ENCODE results near the gene UBE2U.
"Not testable (repeated sequence)": the region's sequence is repeated elsewhere in the genome, so short reads cannot be mapped to it uniquely, and the experiment has no call there.

The UBE2U gene

DNA sequence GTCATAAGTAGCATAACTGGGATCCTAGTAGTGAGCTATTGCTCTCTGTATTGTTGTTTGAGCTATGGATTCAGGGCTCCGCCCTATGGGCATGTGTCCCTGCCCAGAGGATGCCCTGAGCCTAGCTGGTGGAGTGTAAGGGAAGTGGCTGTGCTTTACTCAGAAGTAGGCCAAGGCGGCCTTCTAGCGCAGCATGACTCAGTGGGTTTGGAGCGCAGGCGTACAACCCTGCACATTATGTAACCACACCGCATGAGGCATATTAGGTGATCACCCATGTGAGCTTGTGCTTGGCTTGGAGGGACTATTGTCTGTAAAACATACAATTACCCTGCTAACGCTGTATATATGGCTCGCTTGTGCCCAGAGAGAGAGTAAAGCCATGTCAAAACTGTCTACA, 11.1 kb upstream of the UBE2U start:
- no peak for DNase-seq (ENCODE audit: low spot score)

DNA sequence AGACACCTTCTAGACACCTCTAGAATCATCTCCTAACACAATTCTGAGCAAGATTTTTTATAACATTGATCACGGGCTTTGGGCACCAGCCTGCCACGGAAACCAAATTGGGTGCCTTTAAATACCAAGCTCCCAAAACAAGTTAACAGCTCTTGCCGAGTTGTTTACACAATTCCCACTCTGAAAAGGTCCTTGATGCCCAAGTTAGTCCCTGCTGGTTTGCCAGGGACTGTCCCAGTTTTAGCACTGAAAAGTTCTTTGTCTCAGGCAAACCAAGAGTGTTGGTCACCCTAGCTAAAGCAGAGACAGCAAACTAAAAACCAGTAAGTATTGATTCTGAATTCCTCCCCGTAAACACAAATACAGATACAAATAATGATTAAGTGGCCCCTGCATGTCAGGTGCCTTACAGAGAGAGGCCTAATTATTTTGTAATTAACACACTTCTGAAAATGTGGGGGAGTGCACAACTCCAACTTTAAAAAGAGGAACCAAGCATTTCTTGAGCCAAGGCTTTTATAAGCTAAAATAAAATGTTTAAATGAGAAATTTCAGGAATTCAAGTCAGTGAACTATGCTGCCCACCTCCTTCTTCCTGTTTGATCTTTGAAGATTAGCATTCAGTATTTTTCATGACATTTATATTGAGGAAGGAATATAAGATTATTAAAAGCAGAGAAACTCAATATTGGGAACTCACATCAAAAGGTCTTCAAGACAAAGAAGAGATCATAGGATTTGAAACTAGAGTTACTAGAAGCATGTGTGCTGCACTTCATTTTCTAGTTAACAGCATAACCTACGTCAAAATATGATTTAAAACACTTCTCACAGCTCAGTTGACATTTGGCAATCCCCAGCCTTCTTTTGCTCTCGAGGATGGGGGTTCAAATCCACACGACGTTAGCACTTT, 9.0 kb upstream of the UBE2U start:
- peak; percentile 13 for DNase-seq (ENCODE audit: low spot score)

DNA sequence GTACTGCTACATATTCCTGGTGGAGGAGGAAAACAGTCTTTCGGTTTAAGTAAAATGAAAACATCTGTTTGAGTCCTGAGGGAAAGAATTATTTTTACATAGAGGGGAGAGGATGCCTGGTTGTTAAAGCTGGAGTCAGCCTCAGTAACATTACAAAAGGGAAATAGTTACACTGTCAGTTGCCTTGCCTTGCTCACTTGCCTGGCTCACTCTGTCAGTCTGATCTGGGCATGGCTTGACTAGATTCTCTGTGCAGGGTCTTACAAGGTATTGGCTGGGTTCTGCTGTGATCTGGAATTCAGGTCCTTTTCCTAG, 8.4 kb upstream of the UBE2U start:
- peak; percentile 58 for DNase-seq (ENCODE audit: low spot score)

- no peak for DNase-seq (ENCODE audit: low spot score)
Measured at GRCh38 chr1:64196074-64196870, 7.2 kb upstream of the UBE2U start.

DNA sequence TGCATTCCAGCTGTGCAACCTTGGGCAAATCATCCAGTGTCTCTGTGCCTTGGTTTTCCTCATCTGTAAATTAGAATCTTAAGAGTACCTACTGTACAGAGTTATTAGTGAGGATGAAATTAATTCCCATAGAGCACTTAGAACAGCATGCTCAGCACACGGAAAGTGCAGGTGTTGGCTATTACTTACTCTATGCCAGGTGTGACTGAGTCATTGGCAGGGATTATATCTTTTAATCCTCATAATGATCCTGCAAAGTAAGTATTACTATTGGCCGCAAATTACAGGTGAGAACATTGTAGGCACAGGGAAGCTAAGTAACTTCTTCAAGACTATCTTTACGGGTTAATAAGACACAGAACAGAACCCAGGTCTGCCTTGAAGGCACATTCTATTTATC, 6.3 kb upstream of the UBE2U start:
- DNase-seq (ENCODE audit: low spot score): no peak

DNA sequence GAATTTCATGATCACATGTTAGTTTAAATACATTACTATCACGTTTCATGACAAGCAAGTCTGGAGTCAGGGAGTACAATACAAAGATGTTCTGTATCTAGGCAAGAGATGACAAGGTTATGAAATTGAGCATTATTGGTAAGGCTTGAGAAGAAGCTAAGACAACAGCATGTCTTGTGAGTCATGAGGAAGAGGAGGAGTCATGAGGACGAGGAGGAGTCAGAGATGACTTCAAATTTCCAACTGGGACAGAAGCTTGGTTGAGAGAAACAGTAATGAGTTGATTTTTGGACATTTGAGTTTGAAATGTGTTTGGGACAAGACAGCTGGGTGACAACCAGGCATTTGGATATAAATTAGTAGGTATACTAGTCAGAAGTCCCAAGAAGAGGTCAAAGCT, 4.3 kb upstream of the UBE2U start:
- peak; percentile 14 for DNase-seq (ENCODE audit: low spot score)

GRCh38 chr1:64200064-64200463, 3.4 kb upstream of the UBE2U start:
- no peak for DNase-seq (ENCODE audit: low spot score)

DNA sequence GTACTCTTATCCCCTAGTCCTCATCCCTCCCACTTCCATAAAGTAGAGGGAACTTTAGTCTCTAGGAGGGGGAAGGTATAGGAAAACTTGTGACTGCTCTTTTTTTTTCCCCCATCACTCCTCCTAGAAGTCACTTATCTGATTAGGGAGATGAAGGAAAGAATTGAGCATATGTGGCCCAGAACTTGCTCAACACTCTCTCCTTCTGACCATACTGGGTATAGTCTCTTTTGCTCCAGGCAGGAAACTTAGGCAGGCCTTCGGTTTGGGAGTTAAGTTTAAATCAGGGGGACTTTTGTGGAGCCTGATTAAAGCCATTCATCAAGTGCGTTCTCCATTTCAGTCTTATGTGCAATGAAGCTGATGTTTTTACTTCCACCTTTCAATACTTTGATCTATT, 5.8 kb downstream of the UBE2U start:
- DNase-seq (ENCODE audit: low spot score): peak; percentile 13

DNA sequence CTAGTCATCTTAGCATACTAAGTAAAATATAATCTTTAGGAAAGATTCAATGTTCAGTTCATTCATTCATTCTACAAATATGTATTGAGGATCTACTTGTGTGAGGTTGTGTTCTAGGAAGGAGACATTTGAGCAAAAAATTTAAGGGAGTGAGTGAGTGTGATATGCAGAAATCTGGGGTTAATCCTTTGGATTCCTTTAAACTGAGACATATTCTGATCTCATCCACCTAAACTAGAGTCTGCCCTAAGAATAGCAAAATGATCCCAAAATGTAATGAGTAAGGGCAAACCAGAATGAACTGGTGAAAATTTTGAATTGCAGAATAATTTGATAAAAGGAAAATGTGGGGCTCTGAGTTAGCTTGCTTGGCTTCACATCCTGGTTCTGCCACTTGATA, 8.6 kb downstream of the UBE2U start:
- peak; percentile 76 for DNase-seq (ENCODE audit: low spot score)

DNA sequence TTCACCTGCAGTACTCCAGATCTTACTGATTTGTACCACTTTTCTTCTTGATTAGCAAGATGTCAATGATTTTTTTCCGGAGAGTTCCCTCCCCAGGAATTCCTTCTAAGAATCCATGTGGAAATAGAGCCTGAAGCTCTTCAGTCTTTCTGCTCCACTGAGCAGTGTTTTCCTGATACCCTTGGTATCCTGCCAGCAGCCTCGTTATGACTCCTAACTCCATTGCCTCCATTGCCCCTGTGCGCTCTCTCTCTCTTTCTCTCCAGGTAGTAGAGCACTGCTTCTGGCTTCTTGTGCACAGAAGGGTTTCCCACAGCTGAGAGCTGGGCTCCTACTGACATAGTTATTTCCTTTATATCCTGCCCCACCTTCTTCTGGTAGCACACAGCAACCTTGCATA, 12.2 kb downstream of the UBE2U start:
- no peak for DNase-seq (ENCODE audit: low spot score)

DNA sequence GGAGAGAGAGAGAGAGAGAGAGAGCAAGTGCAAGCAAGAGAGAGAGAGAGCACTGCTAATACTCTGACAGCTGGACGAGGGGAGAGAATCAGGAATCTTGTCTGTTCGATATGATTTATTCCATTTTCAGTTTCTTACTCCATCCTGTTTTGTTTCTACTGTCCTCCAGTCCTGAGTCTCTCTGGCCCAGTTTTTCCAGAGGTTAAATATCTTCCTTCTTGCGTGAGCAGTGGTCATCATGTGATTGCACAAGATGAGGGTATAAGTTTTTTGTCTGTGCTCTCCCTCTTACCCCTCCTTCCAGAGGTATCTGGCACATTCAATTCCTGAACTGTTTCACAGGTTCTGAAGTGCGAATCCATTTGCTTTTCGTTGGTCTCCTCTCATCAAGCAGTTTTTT, 16.8 kb downstream of the UBE2U start:
- DNase-seq (ENCODE audit: low spot score): no peak

- DNase-seq (ENCODE audit: low spot score): peak; percentile 82
Measured at GRCh38 chr1:64223329-64224151, 20.1 kb downstream of the UBE2U start.

- DNase-seq (ENCODE audit: low spot score): not testable (repeated sequence)
Measured at GRCh38 chr1:64224236-64224635, 20.8 kb downstream of the UBE2U start.

- DNase-seq (ENCODE audit: low spot score): peak; percentile 62
Measured at GRCh38 chr1:64228167-64228957, 24.9 kb downstream of the UBE2U start.

DNA sequence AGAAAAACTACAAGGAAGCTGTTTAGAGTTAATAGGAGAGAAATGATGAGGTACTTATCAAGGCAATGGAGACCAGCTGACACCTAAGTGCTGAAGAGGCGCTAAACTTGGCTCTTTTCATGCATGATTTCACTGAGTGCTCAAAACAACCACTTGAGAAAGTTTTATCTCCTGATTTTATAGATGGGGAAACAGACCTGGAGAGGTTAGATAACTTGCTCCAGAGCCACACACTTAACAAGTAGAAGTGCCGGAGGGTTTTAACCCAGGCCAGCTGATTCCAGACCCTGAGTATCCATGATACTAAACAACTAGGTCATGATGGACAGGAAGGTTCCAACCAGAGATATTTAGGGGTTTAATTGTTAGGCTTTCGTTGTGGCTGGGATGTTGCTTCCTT, 25.9 kb downstream of the UBE2U start:
- no peak for DNase-seq (ENCODE audit: low spot score)

DNA sequence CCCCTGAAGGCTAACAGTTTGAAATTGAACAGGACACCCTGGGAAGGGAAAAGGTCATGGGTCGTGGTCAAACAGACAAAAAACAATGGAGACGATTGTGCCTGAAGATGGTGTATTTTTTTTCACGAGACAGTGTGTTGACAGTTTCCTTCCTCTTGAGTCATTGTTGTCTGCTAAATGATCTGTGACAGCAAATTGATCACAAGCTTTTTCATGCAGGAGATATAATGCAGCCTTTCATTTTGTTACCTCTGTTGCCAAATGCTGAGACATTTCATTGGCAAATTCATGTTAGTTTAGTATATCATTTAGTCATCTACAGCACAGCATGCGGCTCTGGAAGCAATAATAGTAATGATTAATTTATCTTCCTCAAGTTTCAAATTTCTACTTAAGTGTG, 27.7 kb downstream of the UBE2U start:
- DNase-seq (ENCODE audit: low spot score): no peak

DNA sequence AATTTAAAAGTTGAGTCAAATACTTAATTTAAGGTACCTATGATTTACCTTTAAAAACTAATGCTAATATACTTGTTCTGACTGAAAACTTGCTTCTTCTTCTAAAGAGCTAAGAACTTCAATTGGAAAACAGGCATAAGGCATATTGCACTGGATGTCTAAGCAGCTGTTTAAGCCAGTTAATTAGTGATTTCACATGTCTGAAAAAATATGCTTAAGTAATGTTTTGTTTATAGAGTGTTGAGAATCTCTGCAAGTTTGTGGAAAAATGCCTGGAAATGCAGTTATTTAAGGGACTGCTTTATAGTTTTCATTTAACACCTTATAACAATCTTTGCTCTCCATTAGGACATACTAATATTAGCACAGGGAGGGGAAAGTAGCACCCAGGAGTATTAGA, 28.2 kb downstream of the UBE2U start:
- no peak for DNase-seq (ENCODE audit: low spot score)

- no peak for DNase-seq (ENCODE audit: low spot score)
Measured at GRCh38 chr1:64234714-64235113, 31.3 kb downstream of the UBE2U start.

GRCh38 chr1:64235181-64235580, 31.8 kb downstream of the UBE2U start:
- no peak for DNase-seq (ENCODE audit: low spot score)

DNA sequence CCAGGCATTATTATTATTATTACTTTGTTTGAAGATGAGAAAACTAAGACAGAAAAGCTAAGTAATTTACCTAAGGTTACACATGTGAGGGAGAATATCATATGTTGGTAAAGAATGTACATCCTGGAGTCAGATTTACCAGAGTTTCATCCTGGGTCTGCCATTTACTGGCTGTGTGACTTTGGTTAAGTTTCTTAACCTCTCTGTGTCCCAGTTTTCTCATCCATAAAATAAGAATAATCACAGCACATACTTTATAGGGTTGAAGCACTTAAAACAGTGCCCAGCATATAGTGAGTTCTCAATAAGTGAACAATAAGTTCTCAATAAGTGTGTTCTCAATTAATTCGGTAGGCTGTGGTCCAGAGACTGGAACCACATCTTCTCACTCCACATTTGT, 32.5 kb downstream of the UBE2U start:
- DNase-seq (ENCODE audit: low spot score): no peak

- DNase-seq (ENCODE audit: low spot score): no peak
Measured at GRCh38 chr1:64236541-64236954, 33.1 kb downstream of the UBE2U start.

DNA sequence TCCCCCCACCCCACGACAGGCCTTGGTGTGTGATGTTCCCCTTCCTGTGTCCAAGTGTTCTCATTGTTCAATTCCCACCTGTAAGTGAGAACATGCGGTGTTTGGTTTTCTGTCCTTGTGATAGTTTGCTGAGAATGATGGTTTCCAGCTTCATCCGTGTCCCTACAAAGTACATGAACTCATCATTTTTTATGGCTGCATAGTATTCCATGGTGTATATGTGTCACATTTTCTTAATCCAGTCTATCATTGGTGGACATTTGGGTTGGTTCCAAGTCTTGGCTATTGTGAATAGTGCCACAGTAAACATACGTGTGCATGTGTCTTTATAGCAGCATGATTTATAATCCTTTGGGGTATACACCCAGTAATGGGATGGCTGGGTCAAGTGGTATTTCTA, 36.1 kb downstream of the UBE2U start:
- not testable (repeated sequence) for DNase-seq (ENCODE audit: low spot score)

Data from GM03348 (cell line).